Measurements from ENCODE around the gene RARB.

DNA sequence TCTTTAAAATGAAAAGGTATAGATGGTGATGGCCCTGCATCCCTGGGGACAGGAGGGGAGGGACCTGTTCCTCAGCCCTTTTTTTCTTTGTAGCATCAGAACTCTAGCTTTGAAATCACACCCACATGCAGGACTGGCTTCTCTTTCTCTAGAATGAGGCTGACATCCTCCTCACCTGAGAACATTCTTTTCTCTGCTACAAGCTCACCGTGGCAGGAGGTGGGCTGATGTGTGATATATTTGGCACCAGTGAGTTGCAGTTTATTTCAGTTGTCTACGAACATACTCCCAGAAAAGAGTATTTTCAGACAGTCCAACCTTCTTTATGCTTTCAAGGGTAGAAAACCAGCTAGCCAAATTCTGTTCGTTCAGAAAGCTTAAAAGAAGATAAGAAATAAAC lies 43.6 kb upstream of the RARB start:
- TF ChIP-seq PTTG1 (tag; IDR thresholded peaks at IDR 0.05; ENCODE audit: low read depth) (no peak), ARHGAP35 (IDR thresholded peaks at IDR 0.05; ENCODE audit: partially characterized antibody) (no peak), CEBPG (CRISPR knock-in tag; IDR thresholded peaks at IDR 0.05) (no peak), CEBPG (tag; conservative IDR thresholded peaks at IDR 0.05 in 1 of 2, IDR thresholded peaks at IDR 0.05 in 1 of 2) (no peak), HLTF (IDR thresholded peaks at IDR 0.05) (no peak)
- TF ChIP-seq, protein P1, sequence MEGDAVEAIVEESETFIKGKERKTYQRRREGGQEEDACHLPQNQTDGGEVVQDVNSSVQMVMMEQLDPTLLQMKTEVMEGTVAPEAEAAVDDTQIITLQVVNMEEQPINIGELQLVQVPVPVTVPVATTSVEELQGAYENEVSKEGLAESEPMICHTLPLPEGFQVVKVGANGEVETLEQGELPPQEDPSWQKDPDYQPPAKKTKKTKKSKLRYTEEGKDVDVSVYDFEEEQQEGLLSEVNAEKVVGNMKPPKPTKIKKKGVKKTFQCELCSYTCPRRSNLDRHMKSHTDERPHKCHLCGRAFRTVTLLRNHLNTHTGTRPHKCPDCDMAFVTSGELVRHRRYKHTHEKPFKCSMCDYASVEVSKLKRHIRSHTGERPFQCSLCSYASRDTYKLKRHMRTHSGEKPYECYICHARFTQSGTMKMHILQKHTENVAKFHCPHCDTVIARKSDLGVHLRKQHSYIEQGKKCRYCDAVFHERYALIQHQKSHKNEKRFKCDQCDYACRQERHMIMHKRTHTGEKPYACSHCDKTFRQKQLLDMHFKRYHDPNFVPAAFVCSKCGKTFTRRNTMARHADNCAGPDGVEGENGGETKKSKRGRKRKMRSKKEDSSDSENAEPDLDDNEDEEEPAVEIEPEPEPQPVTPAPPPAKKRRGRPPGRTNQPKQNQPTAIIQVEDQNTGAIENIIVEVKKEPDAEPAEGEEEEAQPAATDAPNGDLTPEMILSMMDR (IDR thresholded peaks at IDR 0.05 in 2 of 3, conservative IDR thresholded peaks at IDR 0.05 in 1 of 3; ENCODE audit: insufficient read depth in 2 of 3, low read depth in 1 of 3, low read length in 3 of 3) = no peak

Measured in K562 (cell line).